Measurements from ENCODE around the gene GNB1L. TPM values are rescaled to one million over a fixed set of nuclear protein-coding genes. Genes with fewer than 3 reads are reported as not detected.

Gene GNB1L
- total and polyA plus RNA-seq, 9 of the 15 experiments (the other 6 are each of a cell fraction or from before 2014, with no cell fraction given): 0.56 to 50.5 (median 10.2) TPM

GRCh38 chr22:19793661-19794310, 60.9 kb downstream of the GNB1L start (continued):
- TF ChIP-seq, protein P1, sequence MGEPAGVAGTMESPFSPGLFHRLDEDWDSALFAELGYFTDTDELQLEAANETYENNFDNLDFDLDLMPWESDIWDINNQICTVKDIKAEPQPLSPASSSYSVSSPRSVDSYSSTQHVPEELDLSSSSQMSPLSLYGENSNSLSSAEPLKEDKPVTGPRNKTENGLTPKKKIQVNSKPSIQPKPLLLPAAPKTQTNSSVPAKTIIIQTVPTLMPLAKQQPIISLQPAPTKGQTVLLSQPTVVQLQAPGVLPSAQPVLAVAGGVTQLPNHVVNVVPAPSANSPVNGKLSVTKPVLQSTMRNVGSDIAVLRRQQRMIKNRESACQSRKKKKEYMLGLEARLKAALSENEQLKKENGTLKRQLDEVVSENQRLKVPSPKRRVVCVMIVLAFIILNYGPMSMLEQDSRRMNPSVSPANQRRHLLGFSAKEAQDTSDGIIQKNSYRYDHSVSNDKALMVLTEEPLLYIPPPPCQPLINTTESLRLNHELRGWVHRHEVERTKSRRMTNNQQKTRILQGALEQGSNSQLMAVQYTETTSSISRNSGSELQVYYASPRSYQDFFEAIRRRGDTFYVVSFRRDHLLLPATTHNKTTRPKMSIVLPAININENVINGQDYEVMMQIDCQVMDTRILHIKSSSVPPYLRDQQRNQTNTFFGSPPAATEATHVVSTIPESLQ (CRISPR knock-in tag; IDR thresholded peaks at IDR 0.05): 0 out of 2 replicates have a peak, but pooled peaks have one; percentile 42
- TF ChIP-seq HEY1 (CRISPR knock-in tag; IDR thresholded peaks at IDR 0.05; ENCODE audit: borderline replicate concordance): no peak
- no peak for TF ChIP-seq ERF (CRISPR knock-in tag; IDR thresholded peaks at IDR 0.05)
- no peak for TF ChIP-seq PCBP1 (IDR thresholded peaks at IDR 0.05; ENCODE audit: low read depth, low read length, poor library complexity, severe bottlenecking)
- TF ChIP-seq, protein P2, sequence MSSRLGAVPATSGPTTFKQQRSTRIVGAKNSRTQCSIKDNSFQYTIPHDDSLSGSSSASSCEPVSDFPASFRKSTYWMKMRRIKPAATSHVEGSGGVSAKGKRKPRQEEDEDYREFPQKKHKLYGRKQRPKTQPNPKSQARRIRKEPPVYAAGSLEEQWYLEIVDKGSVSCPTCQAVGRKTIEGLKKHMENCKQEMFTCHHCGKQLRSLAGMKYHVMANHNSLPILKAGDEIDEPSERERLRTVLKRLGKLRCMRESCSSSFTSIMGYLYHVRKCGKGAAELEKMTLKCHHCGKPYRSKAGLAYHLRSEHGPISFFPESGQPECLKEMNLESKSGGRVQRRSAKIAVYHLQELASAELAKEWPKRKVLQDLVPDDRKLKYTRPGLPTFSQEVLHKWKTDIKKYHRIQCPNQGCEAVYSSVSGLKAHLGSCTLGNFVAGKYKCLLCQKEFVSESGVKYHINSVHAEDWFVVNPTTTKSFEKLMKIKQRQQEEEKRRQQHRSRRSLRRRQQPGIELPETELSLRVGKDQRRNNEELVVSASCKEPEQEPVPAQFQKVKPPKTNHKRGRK (tag; IDR thresholded peaks at IDR 0.05): no peak
- TF ChIP-seq, protein P3, sequence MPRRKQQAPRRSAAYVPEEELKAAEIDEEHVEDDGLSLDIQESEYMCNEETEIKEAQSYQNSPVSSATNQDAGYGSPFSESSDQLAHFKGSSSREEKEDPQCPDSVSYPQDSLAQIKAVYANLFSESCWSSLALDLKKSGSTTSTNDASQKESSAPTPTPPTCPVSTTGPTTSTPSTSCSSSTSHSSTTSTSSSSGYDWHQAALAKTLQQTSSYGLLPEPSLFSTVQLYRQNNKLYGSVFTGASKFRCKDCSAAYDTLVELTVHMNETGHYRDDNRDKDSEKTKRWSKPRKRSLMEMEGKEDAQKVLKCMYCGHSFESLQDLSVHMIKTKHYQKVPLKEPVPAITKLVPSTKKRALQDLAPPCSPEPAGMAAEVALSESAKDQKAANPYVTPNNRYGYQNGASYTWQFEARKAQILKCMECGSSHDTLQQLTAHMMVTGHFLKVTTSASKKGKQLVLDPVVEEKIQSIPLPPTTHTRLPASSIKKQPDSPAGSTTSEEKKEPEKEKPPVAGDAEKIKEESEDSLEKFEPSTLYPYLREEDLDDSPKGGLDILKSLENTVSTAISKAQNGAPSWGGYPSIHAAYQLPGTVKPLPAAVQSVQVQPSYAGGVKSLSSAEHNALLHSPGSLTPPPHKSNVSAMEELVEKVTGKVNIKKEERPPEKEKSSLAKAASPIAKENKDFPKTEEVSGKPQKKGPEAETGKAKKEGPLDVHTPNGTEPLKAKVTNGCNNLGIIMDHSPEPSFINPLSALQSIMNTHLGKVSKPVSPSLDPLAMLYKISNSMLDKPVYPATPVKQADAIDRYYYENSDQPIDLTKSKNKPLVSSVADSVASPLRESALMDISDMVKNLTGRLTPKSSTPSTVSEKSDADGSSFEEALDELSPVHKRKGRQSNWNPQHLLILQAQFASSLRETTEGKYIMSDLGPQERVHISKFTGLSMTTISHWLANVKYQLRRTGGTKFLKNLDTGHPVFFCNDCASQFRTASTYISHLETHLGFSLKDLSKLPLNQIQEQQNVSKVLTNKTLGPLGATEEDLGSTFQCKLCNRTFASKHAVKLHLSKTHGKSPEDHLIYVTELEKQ (CRISPR knock-in tag; IDR thresholded peaks at IDR 0.05): no peak
- no peak for TF ChIP-seq PTRF (tag; IDR thresholded peaks at IDR 0.05)
- no peak for TF ChIP-seq CBX8 (IDR thresholded peaks at IDR 0.05; ENCODE audit: borderline replicate concordance, extremely low read depth, low read depth, low read length, poor library complexity, severe bottlenecking)
- no peak for TF ChIP-seq JUN (IDR thresholded peaks at IDR 0.05; ENCODE audit: borderline replicate concordance, low read depth, low read length)
- TF ChIP-seq JUN (CRISPR knock-in tag; IDR thresholded peaks at IDR 0.05; ENCODE audit: borderline replicate concordance): no peak
- TF ChIP-seq RBM14 (IDR thresholded peaks at IDR 0.05; ENCODE audit: borderline replicate concordance, insufficient read depth, low read depth, low read length): no peak
- no peak for TF ChIP-seq ZBTB8A (IDR thresholded peaks at IDR 0.05; ENCODE audit: partially characterized antibody)
- no peak for TF ChIP-seq CTBP1 (IDR thresholded peaks at IDR 0.05; ENCODE audit: borderline replicate concordance)
- TF ChIP-seq KHSRP (IDR thresholded peaks at IDR 0.05): no peak
